Spleen (tissue), 11 donors: ENCODE data around the gene PTGER2. TPM values are rescaled to one million over a fixed set of nuclear protein-coding genes. Genes with fewer than 3 reads are reported as not detected.

Experiments used
- DNase-seq: peaks from one replicate; pipeline ENCODE4 v3.0.0-alpha.2; 2020
- H3K27ac ChIP-seq, 8 donors: fragments of 200-600 bp; sonication (generic) in 7 of 8; 1 replicate in 4 of 8; 2 replicates in 4 of 8; pipeline versions ENCODE4 v1.5.0 to v1.8.0; 2016 to 2021; ENCODE audit warnings: inconsistent platforms in 4 of 8, mild to moderate bottlenecking in 4 of 8, moderate library complexity in 1 of 8
- H3K27me3 ChIP-seq, 7 donors: fragments of 200-600 bp; sonication (generic) in 6 of 7; replicated peaks in 1 of 7; 1 replicate in 4 of 7; 2 replicates in 3 of 7; pipeline versions ENCODE4 v1.5.0 to v1.8.0; 2016 to 2021; ENCODE audit warnings: inconsistent platforms in 3 of 7, mild to moderate bottlenecking in 1 of 7
- H3K36me3 ChIP-seq, 6 donors: fragments of 200-600 bp; sonication (generic) in 5 of 6; 1 replicate in 4 of 6; 2 replicates in 2 of 6; pipeline versions ENCODE4 v1.5.0 to v1.8.0; 2016 to 2021; ENCODE audit warnings: inconsistent platforms in 2 of 6
- H3K4me1 ChIP-seq, 6 donors: fragments of 200-600 bp; sonication (generic) in 5 of 6; 1 replicate in 3 of 6; 2 replicates in 3 of 6; pipeline versions ENCODE4 v1.5.0 to v1.8.0; 2016 to 2021; ENCODE audit warnings: inconsistent platforms in 3 of 6
- H3K4me3 ChIP-seq, 8 donors: fragments of 200-600 bp; sonication (generic) in 7 of 8; 1 replicate in 4 of 8; 2 replicates in 4 of 8; pipeline versions ENCODE4 v1.5.0 to v1.8.0; 2016 to 2021; ENCODE audit warnings: inconsistent platforms in 4 of 8, mild to moderate bottlenecking in 4 of 8, moderate library complexity in 2 of 8
- H3K9me3 ChIP-seq, 8 donors: fragments of 200-600 bp; sonication (generic) in 7 of 8; 1 replicate in 4 of 8; 2 replicates in 4 of 8; pipeline versions ENCODE4 v1.5.0 to v1.8.0; 2016 to 2021; ENCODE audit warnings: inconsistent platforms in 4 of 8
- CTCF ChIP-seq, 11 experiments: fragments of 200-600 bp in 7 of 11; fragments of 450-650 bp in 4 of 11; sonication (generic) in 4 of 11; IDR thresholded peaks in 8 of 11; conservative IDR thresholded peaks in 3 of 11; 1 replicate in 7 of 11; 2 replicates in 4 of 11; pipeline versions ENCODE4 v1.4.0 to v1.8.0; 2016 to 2021; ENCODE audit warnings: antibody characterized with exemption in 11 of 11, inconsistent platforms in 4 of 11, mild to moderate bottlenecking in 1 of 11
- POLR2A ChIP-seq, 3 donors: fragments of 450-650 bp; IDR thresholded peaks; one replicate each; pipeline ENCODE4 v1.5.1; 2017; ENCODE audit warnings: antibody characterized with exemption in 3 of 3, mild to moderate bottlenecking in 1 of 3
- POLR2AphosphoS5 ChIP-seq, 3 donors: sonication (generic); formaldehyde crosslinking; IDR thresholded peaks; one replicate each; pipeline ENCODE4 v1.5.1; 2017; ENCODE audit warnings: antibody characterized with exemption in 3 of 3
- WGBS, 5 donors: extraction: QIAGEN DNeasy Blood & Tissue Kit in 3 of 5; methylation state at CpG; one replicate each; pipeline versions ENCODE4 v1.1.5 to v1.1.7; 2013 to 2018; 5-methylcytosine and 5-hydroxymethylcytosine counted together
- intact Hi-C: fragments of 100-400 bp; cut with DNase I; formaldehyde crosslinking; loops from one replicate; pipeline ENCODE4 v1.15.0; 2023; ENCODE audit warnings: low total_unique reads
- polyA plus RNA-seq, 3 donors: library from polyadenylated mRNA; stranded (reverse); fragments of 200-250 nt; gene quantifications; one replicate each; pipeline ENCODE4 v1.2.1, GENCODE V29; 2013
- total RNA-seq, 7 donors: library from RNA; depleted of rRNA in 3 of 7; stranded (reverse); fragments of >200 nt in 3 of 7; fragmentation: NEBNext Ultra II Directional in 4 of 7; extraction: Animal tissue kit (Norgen Biotek cat#: 25700) in 4 of 7; gene quantifications; one replicate each; pipeline versions ENCODE4 v1.1.0 to v1.2.1, GENCODE V29; 2016 to 2021
- donor health status: healthy with polysubstance abuse.
- donor health status: DM: no; HTN: no; CAD: no; lungs with moderate emphysema.
- donor health status: DM: no; HTN: no; CAD: no.
- donor health status: Bipolar disorder and iron deficiency.
- donor health status: healthy.
- donor health status: DM: no; HTN: no; CAD: no.
- donor health status: DM: yes; HTN: yes; CAD: no.

The PTGER2 gene
- total and polyA plus RNA-seq, 10 donors = 1.5 to 44.7 (median 15.6) TPM

GRCh38 chr14:52304248-52304904 lies 9.7 kb upstream of the PTGER2 start:
- no peak overlapping the region for H3K27ac ChIP-seq
- no peak overlapping the region for H3K4me3 ChIP-seq
- DNase-seq = no peak
- H3K4me1 ChIP-seq = peaks cover 3 to 65% (median 9%) of the 10 kb centered on the region in 6 donors
- H3K9me3 ChIP-seq = no peaks in the 10 kb centered on the region
- H3K27me3 ChIP-seq = no peaks in the 10 kb centered on the region
- intact Hi-C loops = no loop called here
- 65 to 88% (median 68%) methylated on average over 4 of the region's 4 CpGs for WGBS, 5 donors
- TF ChIP-seq POLR2AphosphoS5 (IDR thresholded peaks at IDR 0.05) (no peak), POLR2A (IDR thresholded peaks at IDR 0.05) (no peak), CTCF (IDR thresholded peaks at IDR 0.05 in 8 of 11, conservative IDR thresholded peaks at IDR 0.05 in 3 of 11) (no peak)
- H3K36me3 ChIP-seq = no peaks in the 10 kb centered on the region

GRCh38 chr14:52305014-52305413 lies 9.1 kb upstream of the PTGER2 start:
- Histone ChIP-seq H3K36me3 (no peaks in the 10 kb centered on the region), H3K4me1 (peaks cover under 1 to 63% (median 8%) of the 10 kb centered on the region in 6 donors), H3K27me3 (no peaks in the 10 kb centered on the region), H3K4me3 (no peak overlapping the region), H3K9me3 (no peaks in the 10 kb centered on the region), H3K27ac (peak overlapping the region in 1 of 8 donors; percentile 7)
- 55 to 90% (median 82%) methylated on average over 6 of the region's 6 CpGs for WGBS, 5 donors
- intact Hi-C loops = no loop called here
- DNase-seq = no peak
- TF ChIP-seq CTCF (IDR thresholded peaks at IDR 0.05 in 8 of 11, conservative IDR thresholded peaks at IDR 0.05 in 3 of 11) (no peak), POLR2AphosphoS5 (IDR thresholded peaks at IDR 0.05) (peak in 1 of 3 donors; percentile 15)

- Histone ChIP-seq H3K4me3 (no peak overlapping the region), H3K27ac (peak overlapping the region in 4 of 8 donors; percentile 19 to 43 (median 32)), H3K4me1 (peaks cover 12 to 72% (median 24%) of the 10 kb centered on the region in 6 donors), H3K27me3 (peaks cover 0 to 2% (median 0%) of the 10 kb centered on the region in 7 donors), H3K36me3 (no peaks in the 10 kb centered on the region), H3K9me3 (no peaks in the 10 kb centered on the region)
- intact Hi-C loops = no loop called here
- WGBS, 5 donors = 79 to 91% (median 83%) methylated on average over 4 of the region's 4 CpGs
- TF ChIP-seq CTCF (IDR thresholded peaks at IDR 0.05 in 8 of 11, conservative IDR thresholded peaks at IDR 0.05 in 3 of 11) (no peak), POLR2AphosphoS5 (IDR thresholded peaks at IDR 0.05) (no peak)
- DNase-seq = no peak
These were observed 6.7 kb upstream of the PTGER2 start for GRCh38 chr14:52307376-52307775.

GRCh38 chr14:52307905-52308304 lies 6.2 kb upstream of the PTGER2 start:
- DNase-seq = no peak
- H3K4me1 ChIP-seq = peaks cover 12 to 77% (median 29%) of the 10 kb centered on the region in 6 donors

More at GRCh38 chr14:52307905-52308304, 6.2 kb upstream of the PTGER2 start:
- Histone ChIP-seq H3K9me3 (no peaks in the 10 kb centered on the region), H3K27me3 (peaks cover 0 to 7% (median 0%) of the 10 kb centered on the region in 7 donors), H3K4me3 (no peak overlapping the region), H3K27ac (peak overlapping the region in 4 of 8 donors; percentile 19 to 43 (median 32)), H3K36me3 (no peaks in the 10 kb centered on the region)
- TF ChIP-seq POLR2A (IDR thresholded peaks at IDR 0.05) (no peak), CTCF (IDR thresholded peaks at IDR 0.05 in 8 of 11, conservative IDR thresholded peaks at IDR 0.05 in 3 of 11) (no peak), POLR2AphosphoS5 (IDR thresholded peaks at IDR 0.05) (no peak)
- intact Hi-C loops = no loop called here
- WGBS, 5 donors = 54 to 72% (median 63%) methylated on average over 2 of the region's 2 CpGs
